GM12874 (cell line): ENCODE data around the gene CTNNA3.

Experiments
- CTCF ChIP-seq: IDR thresholded peaks from 2 replicates; pipeline ENCODE4 v1.5.1; 2011; ENCODE audit warnings: low read depth, mild to moderate bottlenecking, control low read depth, low read length, moderate library complexity; ENCODE audit not compliant: insufficient read depth

CTNNA3 gene

GRCh38 chr10:66572700-66573099, 1123.3 kb downstream of the CTNNA3 start:
- no peak for TF ChIP-seq CTCF

DNA sequence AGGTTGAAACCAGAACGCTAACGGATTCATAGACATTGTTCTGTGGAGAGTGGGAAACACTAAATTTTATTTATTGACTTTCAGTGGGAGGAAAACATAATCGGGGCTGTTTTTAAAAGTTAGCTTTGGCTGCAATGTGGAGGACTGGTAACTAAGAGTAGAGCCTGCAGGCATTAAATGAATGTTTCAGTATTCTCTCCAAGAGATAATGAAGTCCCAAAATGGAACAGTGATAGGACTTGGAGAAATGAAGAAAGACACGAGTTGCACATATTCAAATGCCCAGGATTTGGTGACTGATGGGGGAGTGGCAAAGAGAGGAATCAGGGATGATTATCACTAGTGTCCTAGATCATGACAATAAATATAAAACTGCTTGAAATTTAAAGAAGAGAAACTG, 1130.0 kb downstream of the CTNNA3 start:
- TF ChIP-seq CTCF, result no peak

DNA sequence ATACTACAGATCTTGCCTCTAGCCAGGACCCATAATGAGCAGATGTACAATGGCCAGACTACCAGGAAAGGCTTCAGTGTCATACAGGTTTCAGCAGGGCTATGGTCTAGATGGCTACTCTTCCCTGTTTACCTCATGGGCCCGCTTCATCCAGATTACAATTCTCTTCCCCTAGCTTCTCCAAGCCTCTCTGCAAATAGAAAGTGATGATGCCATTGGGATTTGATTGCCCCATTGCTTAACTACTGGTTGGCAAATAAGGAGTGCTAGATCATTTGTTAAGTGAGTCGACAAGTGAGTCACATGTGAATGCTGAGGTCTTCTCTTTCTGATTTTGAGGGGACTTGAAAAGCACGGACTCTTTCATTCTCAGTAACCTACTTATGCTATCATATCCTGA, 1131.7 kb downstream of the CTNNA3 start:
- no peak for TF ChIP-seq CTCF

- no peak for TF ChIP-seq CTCF
Measured at GRCh38 chr10:66555061-66555460, 1140.9 kb downstream of the CTNNA3 start.

- no peak for TF ChIP-seq CTCF
Measured at GRCh38 chr10:66552331-66552730, 1143.7 kb downstream of the CTNNA3 start.

GRCh38 chr10:66550351-66550750, 1145.6 kb downstream of the CTNNA3 start:
- TF ChIP-seq CTCF, result no peak

DNA sequence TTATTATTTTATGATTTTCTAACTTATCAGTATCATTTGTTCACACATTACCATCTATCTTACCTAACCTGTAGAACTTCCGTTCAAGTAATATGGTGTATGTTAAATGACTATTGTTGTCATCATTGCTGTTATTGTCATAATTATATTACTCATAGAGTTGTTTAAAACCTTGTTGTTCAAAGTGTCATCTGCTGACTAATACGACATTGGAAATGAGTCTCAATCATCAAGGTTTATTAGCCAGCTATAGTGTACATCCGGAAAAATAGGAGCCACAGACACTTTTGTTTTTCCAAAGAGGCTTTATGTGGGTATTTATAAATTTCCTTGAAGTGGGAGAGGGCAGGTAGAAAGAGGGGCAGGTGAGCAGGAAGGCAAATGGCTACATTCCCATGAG, 1157.1 kb downstream of the CTNNA3 start:
- no peak for TF ChIP-seq CTCF

DNA sequence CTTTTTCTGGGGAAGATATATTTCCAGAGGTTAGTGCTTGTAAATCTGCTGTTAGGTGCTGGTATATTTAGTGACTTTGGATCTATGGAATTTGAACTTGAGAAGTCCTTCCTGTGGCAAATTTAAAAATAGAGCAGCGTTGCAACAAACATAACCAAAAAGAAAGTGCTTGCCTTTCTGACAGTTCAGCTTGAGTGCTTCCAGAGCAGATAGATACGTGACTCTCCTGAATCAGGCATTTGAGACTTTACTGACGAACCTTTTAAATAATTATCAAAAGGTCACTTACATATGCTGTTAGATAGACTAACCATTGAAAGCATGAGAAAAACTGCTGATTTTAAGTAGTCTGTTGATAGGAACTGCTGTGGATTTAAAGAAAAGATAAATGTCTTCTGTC, 1157.6 kb downstream of the CTNNA3 start:
- no peak for TF ChIP-seq CTCF
